SK-N-SH treated with all-trans-retinoic acid at 6 μM for 48 hours (cell line): ENCODE measurements around the gene DLG2.

Experiments used
- ATAC-seq: fragments of 200-7000 bp; cut with Tn5 transposase; 3 replicates; pipeline ENCODE4 v1.9.1; 2020; ENCODE audit warnings: mild to moderate bottlenecking, moderate library complexity
- ARNTL ChIP-seq: fragments of 450-650 bp; formaldehyde crosslinking; IDR thresholded peaks from 2 replicates; pipeline ENCODE4 v1.5.0; 2020; ENCODE audit warnings: low read depth, mild to moderate bottlenecking, moderate library complexity, borderline replicate concordance
- BACH2 ChIP-seq: fragments of 250-450 bp; sonication (Bioruptor Pico); IDR thresholded peaks from 2 replicates; pipeline ENCODE4 v1.9.0; 2021; ENCODE audit warnings: mild to moderate bottlenecking, borderline replicate concordance
- CSDC2 ChIP-seq: fragments of 250-450 bp; sonication (Bioruptor Pico); IDR thresholded peaks from 2 replicates; pipeline ENCODE4 v1.5.0; 2020; ENCODE audit warnings: mild to moderate bottlenecking, moderate library complexity
- CSRNP3 ChIP-seq: fragments of 250-450 bp; sonication (Bioruptor Pico); IDR thresholded peaks from 2 replicates; pipeline ENCODE4 v1.5.1; 2021; ENCODE audit warnings: mild to moderate bottlenecking, moderate library complexity
- ESRRG ChIP-seq: fragments of 250-450 bp; sonication (Bioruptor Pico); IDR thresholded peaks from 2 replicates; pipeline ENCODE4 v1.6.1; 2021; ENCODE audit warnings: mild to moderate bottlenecking
- GLIS3 ChIP-seq: fragments of 250-450 bp; sonication (Bioruptor Pico); IDR thresholded peaks from 2 replicates; pipeline ENCODE4 v1.5.0; 2020; ENCODE audit warnings: mild to moderate bottlenecking, moderate library complexity
- ISL1 ChIP-seq: fragments of 250-450 bp; sonication (Bioruptor Pico); IDR thresholded peaks from 2 replicates; pipeline ENCODE4 v2.1.2; 2022; ENCODE audit warnings: mild to moderate bottlenecking, moderate library complexity
- OSR1 ChIP-seq: fragments of 250-450 bp; sonication (Bioruptor Pico); IDR thresholded peaks from 2 replicates; pipeline ENCODE4 v1.8.0; 2022; ENCODE audit warnings: moderate library complexity, mild to moderate bottlenecking, inconsistent platforms
- PATZ1 ChIP-seq: fragments of 250-450 bp; sonication (Bioruptor Pico); IDR thresholded peaks from 2 replicates; pipeline ENCODE4 v1.8.0; 2020; ENCODE audit warnings: mild to moderate bottlenecking, moderate library complexity, borderline replicate concordance
- POU6F1 ChIP-seq: fragments of 250-450 bp; sonication (Bioruptor Pico); IDR thresholded peaks from 2 replicates; pipeline ENCODE4 v1.8.0; 2021; ENCODE audit warnings: low read depth, mild to moderate bottlenecking, moderate library complexity, borderline replicate concordance
- PPARA ChIP-seq: fragments of 250-450 bp; sonication (Bioruptor Pico); IDR thresholded peaks from 2 replicates; pipeline ENCODE4 v1.5.0; 2020; ENCODE audit warnings: mild to moderate bottlenecking, borderline replicate concordance
- RARB ChIP-seq: fragments of 250-450 bp; sonication (Bioruptor Pico); IDR thresholded peaks from 2 replicates; pipeline ENCODE4 v1.8.0; 2021; ENCODE audit warnings: mild to moderate bottlenecking, moderate library complexity
- SNAI2 ChIP-seq: fragments of 250-450 bp; sonication (Bioruptor Pico); IDR thresholded peaks from 2 replicates; pipeline ENCODE4 v1.5.0; 2020; ENCODE audit warnings: mild to moderate bottlenecking, moderate library complexity
- TCF4 ChIP-seq: fragments of 250-450 bp; sonication (Bioruptor Pico); IDR thresholded peaks from 2 replicates; pipeline ENCODE4 v1.8.0; 2021; ENCODE audit warnings: mild to moderate bottlenecking, moderate library complexity, borderline replicate concordance
- TOX ChIP-seq: fragments of 250-450 bp; sonication (Bioruptor Pico); IDR thresholded peaks from 2 replicates; pipeline ENCODE4 v1.8.0; 2021; ENCODE audit warnings: mild to moderate bottlenecking, moderate library complexity, borderline replicate concordance
- TSHZ2 ChIP-seq: fragments of 250-450 bp; sonication (Bioruptor Pico); IDR thresholded peaks from 2 replicates; pipeline ENCODE4 v1.5.0; 2020; ENCODE audit warnings: mild to moderate bottlenecking, moderate library complexity
- ZC3H10 ChIP-seq: fragments of 250-450 bp; sonication (Bioruptor Pico); IDR thresholded peaks from 2 replicates; pipeline ENCODE4 v1.5.1; 2021; ENCODE audit warnings: mild to moderate bottlenecking, moderate library complexity
- ZFP3 ChIP-seq: fragments of 250-450 bp; sonication (Bioruptor Pico); IDR thresholded peaks from 2 replicates; pipeline ENCODE4 v1.5.0; 2020; ENCODE audit warnings: mild to moderate bottlenecking, moderate library complexity
- ZFP30 ChIP-seq: fragments of 450-650 bp; formaldehyde crosslinking; IDR thresholded peaks from 2 replicates; pipeline ENCODE4 v1.5.0; 2022; ENCODE audit warnings: mild to moderate bottlenecking, moderate library complexity
- ZNF565 ChIP-seq: fragments of 450-650 bp; formaldehyde crosslinking; conservative IDR thresholded peaks from 2 replicates; pipeline ENCODE4 v1.5.0; 2020; ENCODE audit warnings: low read depth, mild to moderate bottlenecking, moderate library complexity
- ZNF70 ChIP-seq: fragments of 450-650 bp; formaldehyde crosslinking; IDR thresholded peaks from 2 replicates; pipeline ENCODE4 v1.5.0; 2020; ENCODE audit warnings: mild to moderate bottlenecking, moderate library complexity
- ZNF8 ChIP-seq: fragments of 450-650 bp; formaldehyde crosslinking; IDR thresholded peaks from 2 replicates; pipeline ENCODE4 v1.5.0; 2020; ENCODE audit warnings: mild to moderate bottlenecking, moderate library complexity

DLG2 gene

GRCh38 chr11:84905411-84905810, 721.7 kb downstream of the DLG2 start:
- no peak for ATAC-seq
- no peak for TF ChIP-seq ESRRG (CRISPR knock-in tag)
- TF ChIP-seq PPARA, result no peak
- no peak for TF ChIP-seq GLIS3
- no peak for TF ChIP-seq RARB (CRISPR knock-in tag)
- TF ChIP-seq BACH2 (CRISPR knock-in tag), result no peak

GRCh38 chr11:84902445-84902844, 724.7 kb downstream of the DLG2 start:
- no peak for ATAC-seq
- TF ChIP-seq TSHZ2 (CRISPR knock-in tag), result no peak
- no peak for TF ChIP-seq ZFP3 (CRISPR knock-in tag)
- TF ChIP-seq CSRNP3 (CRISPR knock-in tag), result no peak
- no peak for TF ChIP-seq ISL1 (CRISPR knock-in tag)
- no peak for TF ChIP-seq SNAI2 (CRISPR knock-in tag)
- no peak for TF ChIP-seq TCF4 (CRISPR knock-in tag)
- TF ChIP-seq ARNTL (CRISPR knock-in tag), result no peak
- TF ChIP-seq BACH2 (CRISPR knock-in tag), result no peak
- no peak for TF ChIP-seq ZFP30 (CRISPR knock-in tag)
- no peak for TF ChIP-seq TOX (CRISPR knock-in tag)
- no peak for TF ChIP-seq ZNF565
- no peak for TF ChIP-seq CSDC2
- no peak for TF ChIP-seq POU6F1 (CRISPR knock-in tag)
- no peak for TF ChIP-seq GLIS3
- TF ChIP-seq PPARA, result no peak
- TF ChIP-seq ZNF8 (CRISPR knock-in tag), result no peak
- TF ChIP-seq ZC3H10 (CRISPR knock-in tag), result no peak
- TF ChIP-seq RARB (CRISPR knock-in tag), result no peak
- no peak for TF ChIP-seq OSR1
- no peak for TF ChIP-seq PATZ1 (CRISPR knock-in tag)

GRCh38 chr11:84901991-84902390, 725.2 kb downstream of the DLG2 start:
- TF ChIP-seq RARB (CRISPR knock-in tag) (no peak), ZNF70 (no peak), PPARA (no peak), GLIS3 (no peak), BACH2 (CRISPR knock-in tag) (no peak), CSDC2 (no peak), TSHZ2 (CRISPR knock-in tag) (no peak), ZFP3 (CRISPR knock-in tag) (no peak), PATZ1 (CRISPR knock-in tag) (no peak), ZC3H10 (CRISPR knock-in tag) (no peak), CSRNP3 (CRISPR knock-in tag) (no peak), ARNTL (CRISPR knock-in tag) (no peak), ZNF565 (no peak)
- TF ChIP-seq, all 23 proteins: peak for 0
- no peak for ATAC-seq
